Measurements from ENCODE around the gene WIPF1. TPM values are rescaled to one million over a fixed set of nuclear protein-coding genes. Genes with fewer than 3 reads are reported as not detected.

The WIPF1 gene
- polyA plus RNA-seq, 2 of the 4 experiments (the other 2 are of a cell fraction) = 16.4 to 20.1 TPM

GRCh38 chr2:174617120-174617519 lies 19.5 kb upstream of the WIPF1 start:
- ATAC-seq (peak in 1 of 2 experiments; percentile 21; a peak in 1 of 6 replicates), DNase-seq (ENCODE audit: low read depth in 1 of 2, low spot score in 1 of 2) (no peak), FAIRE-seq (no peak)
- Histone ChIP-seq H3K4me2 (peak overlapping the region; percentile 74; the same call in 1 of the 3 replicates), H3K27ac (peak overlapping the region; percentile 4 to 41; a peak in 2 of 6 replicates), H3K4me1 (peaks cover 55% of the 10 kb centered on the region), H3K4me3 (no peak overlapping the region), H3K9me3 (no peaks in the 10 kb centered on the region)
- TF ChIP-seq BHLHE40 (IDR thresholded peaks at IDR 0.05; ENCODE audit: low read depth, low read length) (no peak), RAD21 (conservative IDR thresholded peaks at IDR 0.05 in 1 of 2, IDR thresholded peaks at IDR 0.05 in 1 of 2) (peak in 1 of 2 experiments; percentile 33; a peak in 1 of 5 replicates), CEBPB (IDR thresholded peaks at IDR 0.05) (peak in 1 of 2 experiments; percentile 41; a peak in 3 of 4 replicates)
- ChIA-PET POLR2A (no interaction called here), CTCF (interaction anchor here (1.0 to 1.5 kb wide), 4 partner anchors 10 to 154 kb away, joined by 3 to 5 read pairs (median 4); no protein-coding TSS in a partner anchor)
- WGBS (ENCODE audit: missing lambda C conversion rate) = 94% methylated on average over 2 of the region's 2 CpGs

GRCh38 chr2:174615871-174616436 lies 18.4 kb upstream of the WIPF1 start:
- POLR2A ChIA-PET = interaction anchor here (0.6 to 1.3 kb wide), 2 partner anchors 68 to 172 kb away, joined by 3 to 4 read pairs; no protein-coding TSS in a partner anchor
- Histone ChIP-seq H3K4me3 (no peak overlapping the region), H3K9me3 (no peaks in the 10 kb centered on the region), H3K4me2 (peak overlapping the region; percentile 74), H3K27ac (peak overlapping the region; percentile 66 to 70), H3K4me1 (peaks cover 55% of the 10 kb centered on the region)
- CTCF ChIA-PET = interaction anchor here (0.7 to 2.5 kb wide), 5 partner anchors 17 to 153 kb away, joined by 3 to 7 read pairs (median 5); no protein-coding TSS in a partner anchor
- DNase-seq (ENCODE audit: low read depth in 1 of 2, low spot score in 1 of 2) (peak in 1 of 2 experiments; percentile 83), ATAC-seq (peak in 1 of 2 experiments; percentile 67; a peak in 3 of 6 replicates), FAIRE-seq (no peak)
- TF ChIP-seq MAX (IDR thresholded peaks at IDR 0.05) (peak; percentile 92), PBX3 (IDR thresholded peaks at IDR 0.05) (no peak), CBX2 (IDR thresholded peaks at IDR 0.05; ENCODE audit: borderline replicate concordance, low read depth) (no peak), MAFK (IDR thresholded peaks at IDR 0.05; ENCODE audit: partially characterized antibody) (peak; percentile 64), FOSL2 (IDR thresholded peaks at IDR 0.05) (no peak), FOSL2 (CRISPR knock-in tag; IDR thresholded peaks at IDR 0.05) (peak; percentile 36), GATA3 (IDR thresholded peaks at IDR 0.05; ENCODE audit: borderline replicate concordance) (peak; percentile 77), EP300 (IDR thresholded peaks at IDR 0.05) (peak in 1 of 2 experiments; percentile 31; a peak in 2 of 5 replicates), KDM5A (IDR thresholded peaks at IDR 0.05) (no peak), ATOH8 (CRISPR knock-in tag; IDR thresholded peaks at IDR 0.05; ENCODE audit: low read depth) (peak; percentile 83; the same call in 1 of the 2 replicates), E2F6 (IDR thresholded peaks at IDR 0.05; ENCODE audit: borderline replicate concordance, low read depth) (peak; percentile 81), USF2 (IDR thresholded peaks at IDR 0.05) (0 out of 2 replicates have a peak, but pooled peaks have one; percentile 3), JUNB (IDR thresholded peaks at IDR 0.05) (peak; percentile 81)
- WGBS (ENCODE audit: missing lambda C conversion rate) = 13% methylated on average over 4 of the region's 4 CpGs

- ChIA-PET POLR2A (interaction anchor here (1.0 kb wide), 2 partner anchors 15 to 69 kb away, joined by 3 read pairs; no protein-coding TSS in a partner anchor), CTCF (interaction anchor here (1.2 to 2.5 kb wide), 4 partner anchors 10 to 74 kb away, joined by 3 to 7 read pairs (median 3); no protein-coding TSS in a partner anchor)
- no peaks in the 10 kb centered on the region for H3K9me3 ChIP-seq
- TF ChIP-seq TFCP2L1 (CRISPR knock-in tag; IDR thresholded peaks at IDR 0.05) (no peak), FOSL2 (IDR thresholded peaks at IDR 0.05) (peak; percentile 95), FOSL2 (CRISPR knock-in tag; IDR thresholded peaks at IDR 0.05) (peak; percentile 99), NFE2L2 (conservative IDR thresholded peaks at IDR 0.05; ENCODE audit: low read length) (no peak), CEBPB (IDR thresholded peaks at IDR 0.05) (peak in 1 of 2 experiments; percentile 75; a peak in 2 of 4 replicates), PHF8 (IDR thresholded peaks at IDR 0.05; ENCODE audit: borderline replicate concordance, low read depth) (no peak), HMGXB4 (CRISPR knock-in tag; IDR thresholded peaks at IDR 0.05; ENCODE audit: borderline replicate concordance) (no peak), POLR2AphosphoS2 (conservative IDR thresholded peaks at IDR 0.05; ENCODE audit: low read length) (no peak), SREBF2 (IDR thresholded peaks at IDR 0.05) (no peak), EHF (CRISPR knock-in tag; IDR thresholded peaks at IDR 0.05) (no peak), RNF2 (IDR thresholded peaks at IDR 0.05; ENCODE audit: borderline replicate concordance, low read depth) (no peak), RARB (CRISPR knock-in tag; IDR thresholded peaks at IDR 0.05) (no peak), ATOH8 (CRISPR knock-in tag; IDR thresholded peaks at IDR 0.05; ENCODE audit: low read depth) (no peak), JUN (IDR thresholded peaks at IDR 0.05) (peak; percentile 83 to 92; a peak in 3 of 5 replicates)
These were observed 16.7 kb upstream of the WIPF1 start for GRCh38 chr2:174614261-174614660.

More at GRCh38 chr2:174614261-174614660, 16.7 kb upstream of the WIPF1 start:
- under 1% methylated on average over 4 of the region's 4 CpGs for WGBS (ENCODE audit: missing lambda C conversion rate)
- Histone ChIP-seq H3K4me2 (peak overlapping the region; percentile 74), H3K4me1 (peaks cover 59% of the 10 kb centered on the region), H3K4me3 (0 out of 3 replicates have a peak overlapping the region, but pooled peaks have one; percentile 6), H3K27ac (peak overlapping the region; percentile 72 to 81)
- ATAC-seq (peak; percentile 91), FAIRE-seq (no peak), DNase-seq (ENCODE audit: low read depth in 1 of 2, low spot score in 1 of 2) (peak; percentile 69 to 92)

All from A549 (cell line).